Lower lobe of right lung (tissue), 2 donors: ENCODE data around the gene APLF. TPM values are rescaled to one million over a fixed set of nuclear protein-coding genes. Genes with fewer than 3 reads are reported as not detected.

Source experiments
- ATAC-seq, 2 donors: fragments of 200-7000 bp; cut with Tn5 transposase; one replicate each; pipeline ENCODE4 v1.9.1; 2020 to 2022; ENCODE audit warnings: mild to moderate bottlenecking in 2 of 2, moderate library complexity in 2 of 2
- DNase-seq: peaks from one replicate; pipeline ENCODE4 v3.0.0-alpha.2; 2020
- H3K27ac ChIP-seq: fragments of 200-600 bp; one replicate; pipeline ENCODE4 v1.8.0; 2022
- H3K27me3 ChIP-seq: fragments of 200-600 bp; one replicate; pipeline ENCODE4 v1.8.0; 2022; ENCODE audit warnings: low read depth
- H3K36me3 ChIP-seq: fragments of 200-600 bp; one replicate; pipeline ENCODE4 v1.8.0; 2022; ENCODE audit warnings: mild to moderate bottlenecking
- H3K4me1 ChIP-seq: fragments of 200-600 bp; one replicate; pipeline ENCODE4 v1.8.0; 2022
- H3K4me3 ChIP-seq: fragments of 200-600 bp; one replicate; pipeline ENCODE4 v1.8.0; 2022; ENCODE audit warnings: mild to moderate bottlenecking
- H3K9me3 ChIP-seq: fragments of 200-600 bp; one replicate; pipeline ENCODE4 v1.8.0; 2022
- intact Hi-C: fragments of 100-400 bp; cut with DNase I; formaldehyde crosslinking; loops from one replicate; pipeline ENCODE4 v1.11.0; 2022
- total RNA-seq: library from RNA; stranded (reverse); fragmentation: NEBNext Ultra II Directional; extraction: Animal tissue kit (Norgen Biotek cat#: 25700); gene quantifications from one replicate; pipeline ENCODE4 v1.2.1, GENCODE V29; 2021
- TF ChIP-seq, protein P1 (sequence below): fragments of 200-600 bp; IDR thresholded peaks from one replicate; pipeline ENCODE4 v1.8.0; 2022; ENCODE audit warnings: antibody characterized with exemption, mild to moderate bottlenecking
- donor health status: DM: no; HTN: yes; CAD: no; lungs with severe emphysema.

The APLF gene
- total RNA-seq, 1 donor from 2014 or later: 5.8 TPM

DNA sequence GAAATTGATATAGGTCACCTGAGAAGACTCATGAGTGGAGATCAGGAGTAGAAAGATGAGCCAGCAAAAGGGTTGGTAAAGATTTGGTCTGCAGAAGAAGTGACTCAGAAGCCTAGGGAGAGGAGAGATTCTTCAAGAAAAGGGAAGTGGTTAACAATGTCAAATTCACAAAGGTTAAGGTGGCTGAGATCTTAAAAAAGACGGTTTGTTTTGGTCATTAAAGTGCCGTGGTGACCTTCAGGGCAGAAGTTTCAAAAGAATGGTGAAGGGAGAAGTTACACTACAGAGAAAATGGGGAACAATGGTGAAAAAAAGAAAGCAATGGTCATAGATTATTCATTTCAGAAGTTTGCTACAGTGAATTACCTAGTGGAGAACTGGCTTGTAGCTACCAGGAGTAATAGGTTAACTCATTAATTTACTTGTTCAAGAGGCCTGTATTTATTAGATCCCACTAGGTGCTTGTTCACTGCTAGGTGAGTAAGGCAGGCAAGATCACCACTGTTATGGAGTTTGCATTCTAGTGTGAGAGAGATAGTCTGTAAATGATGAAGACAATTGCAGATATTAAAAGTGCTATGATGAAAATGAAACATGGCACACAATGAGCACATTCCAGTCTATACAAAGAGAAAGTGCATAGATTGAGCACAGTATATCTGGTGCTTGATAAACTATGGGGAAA, 43.3 kb upstream of the APLF start:
- Histone ChIP-seq H3K4me1 (peaks cover 38% of the 10 kb centered on the region), H3K27me3 (no peaks in the 10 kb centered on the region), H3K27ac (no peak overlapping the region), H3K9me3 (no peaks in the 10 kb centered on the region), H3K36me3 (no peaks in the 10 kb centered on the region), H3K4me3 (no peak overlapping the region)
- ATAC-seq (peak; percentile 28 to 52), DNase-seq (no peak)
- TF ChIP-seq, protein P1, sequence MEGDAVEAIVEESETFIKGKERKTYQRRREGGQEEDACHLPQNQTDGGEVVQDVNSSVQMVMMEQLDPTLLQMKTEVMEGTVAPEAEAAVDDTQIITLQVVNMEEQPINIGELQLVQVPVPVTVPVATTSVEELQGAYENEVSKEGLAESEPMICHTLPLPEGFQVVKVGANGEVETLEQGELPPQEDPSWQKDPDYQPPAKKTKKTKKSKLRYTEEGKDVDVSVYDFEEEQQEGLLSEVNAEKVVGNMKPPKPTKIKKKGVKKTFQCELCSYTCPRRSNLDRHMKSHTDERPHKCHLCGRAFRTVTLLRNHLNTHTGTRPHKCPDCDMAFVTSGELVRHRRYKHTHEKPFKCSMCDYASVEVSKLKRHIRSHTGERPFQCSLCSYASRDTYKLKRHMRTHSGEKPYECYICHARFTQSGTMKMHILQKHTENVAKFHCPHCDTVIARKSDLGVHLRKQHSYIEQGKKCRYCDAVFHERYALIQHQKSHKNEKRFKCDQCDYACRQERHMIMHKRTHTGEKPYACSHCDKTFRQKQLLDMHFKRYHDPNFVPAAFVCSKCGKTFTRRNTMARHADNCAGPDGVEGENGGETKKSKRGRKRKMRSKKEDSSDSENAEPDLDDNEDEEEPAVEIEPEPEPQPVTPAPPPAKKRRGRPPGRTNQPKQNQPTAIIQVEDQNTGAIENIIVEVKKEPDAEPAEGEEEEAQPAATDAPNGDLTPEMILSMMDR: no peak
- intact Hi-C loops: no loop called here

DNA sequence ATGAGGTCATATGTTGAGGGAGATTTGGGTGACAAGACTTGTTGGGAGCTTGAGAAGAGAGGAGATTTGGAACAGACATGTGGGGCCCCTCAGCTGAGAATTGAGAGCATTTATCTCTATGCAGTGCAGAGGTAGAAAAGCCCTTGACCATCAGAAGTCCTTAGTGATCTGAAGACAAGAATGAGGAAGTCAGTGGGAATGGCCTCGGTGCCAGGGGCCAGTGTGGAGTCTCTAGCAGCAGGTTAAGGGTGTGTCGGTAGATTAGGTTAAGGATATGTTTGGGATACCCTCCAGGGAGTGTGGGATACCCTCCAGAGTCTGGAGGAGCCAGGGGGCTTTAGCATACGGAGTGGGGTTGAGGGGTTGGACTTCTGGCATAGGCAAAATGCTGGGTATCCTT, 41.9 kb upstream of the APLF start:
- peaks cover 38% of the 10 kb centered on the region for H3K4me1 ChIP-seq
- H3K27ac ChIP-seq: no peak overlapping the region
- intact Hi-C loops: no loop called here

DNA sequence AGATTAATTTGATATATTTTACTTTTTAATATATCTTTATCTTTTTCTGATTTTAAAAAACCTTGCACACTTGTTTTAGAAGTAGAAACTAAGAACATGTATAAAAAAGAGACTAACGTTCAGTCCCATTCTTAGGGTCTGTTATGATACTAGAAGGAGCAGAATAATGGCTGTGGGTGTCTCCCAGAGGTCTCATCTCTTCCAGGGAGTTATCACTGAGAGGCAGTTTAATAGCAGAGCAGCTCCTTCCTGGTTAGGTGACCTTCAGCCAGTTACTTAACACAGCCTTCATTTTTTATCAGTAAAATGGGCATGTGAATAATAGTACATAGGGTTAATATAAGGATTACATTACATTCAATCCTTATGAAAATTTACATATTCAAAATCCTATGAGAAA, 40.9 kb upstream of the APLF start:
- no peak for DNase-seq
- H3K9me3 ChIP-seq: no peaks in the 10 kb centered on the region
- TF ChIP-seq, protein P1: no peak
- no peak overlapping the region for H3K4me3 ChIP-seq
- H3K27ac ChIP-seq: no peak overlapping the region
- peaks cover 38% of the 10 kb centered on the region for H3K4me1 ChIP-seq
- intact Hi-C loops: no loop called here
- no peaks in the 10 kb centered on the region for H3K36me3 ChIP-seq
- ATAC-seq: no peak
- H3K27me3 ChIP-seq: no peaks in the 10 kb centered on the region

More for the DNA sequence above, 41.9 kb upstream of the APLF start:
- ATAC-seq: no peak
- Histone ChIP-seq H3K4me3 (no peak overlapping the region), H3K36me3 (no peaks in the 10 kb centered on the region), H3K27me3 (no peaks in the 10 kb centered on the region), H3K9me3 (no peaks in the 10 kb centered on the region)
- no peak for DNase-seq
- TF ChIP-seq, protein P1: no peak

DNA sequence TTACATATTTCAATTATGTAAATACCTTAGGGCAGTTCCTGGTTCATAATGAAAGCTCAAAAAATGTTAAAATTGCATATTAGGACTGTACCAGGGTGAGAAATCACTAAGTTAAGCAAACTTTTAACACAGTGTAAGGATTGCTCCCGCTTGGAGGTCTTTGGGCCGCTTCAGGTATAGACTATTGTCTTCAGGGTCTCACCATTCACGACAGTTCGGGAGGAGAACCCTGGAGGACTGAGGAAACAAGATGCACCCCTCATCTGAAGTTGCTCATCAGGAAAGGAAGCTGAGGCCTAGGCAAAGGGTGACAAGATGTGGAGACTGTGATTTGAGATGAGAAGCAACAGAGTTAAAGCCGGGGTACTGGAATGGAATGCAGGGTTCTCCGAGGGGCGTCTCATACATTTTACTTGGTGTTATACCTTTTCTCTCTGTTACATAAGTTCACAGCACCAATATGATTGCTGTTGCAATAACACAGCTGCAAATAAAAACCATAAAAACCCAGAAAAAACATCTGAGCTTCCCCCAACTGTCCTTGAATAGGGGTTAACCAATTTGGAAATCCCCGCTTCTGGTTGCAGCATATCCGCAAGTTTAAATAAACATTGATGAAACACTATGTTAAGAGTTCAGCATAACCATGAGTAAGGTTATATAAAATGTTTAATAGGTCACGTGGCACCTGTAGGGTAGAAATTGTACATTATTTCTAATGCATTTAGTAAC, 40.4 kb upstream of the APLF start:
- ATAC-seq: peak in 1 of 2 donors; percentile 76
- DNase-seq: no peak
- Histone ChIP-seq H3K4me3 (no peak overlapping the region), H3K9me3 (no peaks in the 10 kb centered on the region), H3K27me3 (no peaks in the 10 kb centered on the region), H3K27ac (no peak overlapping the region), H3K36me3 (no peaks in the 10 kb centered on the region), H3K4me1 (peaks cover 38% of the 10 kb centered on the region)
- TF ChIP-seq, protein P1: no peak
- intact Hi-C loops: no loop called here

DNA sequence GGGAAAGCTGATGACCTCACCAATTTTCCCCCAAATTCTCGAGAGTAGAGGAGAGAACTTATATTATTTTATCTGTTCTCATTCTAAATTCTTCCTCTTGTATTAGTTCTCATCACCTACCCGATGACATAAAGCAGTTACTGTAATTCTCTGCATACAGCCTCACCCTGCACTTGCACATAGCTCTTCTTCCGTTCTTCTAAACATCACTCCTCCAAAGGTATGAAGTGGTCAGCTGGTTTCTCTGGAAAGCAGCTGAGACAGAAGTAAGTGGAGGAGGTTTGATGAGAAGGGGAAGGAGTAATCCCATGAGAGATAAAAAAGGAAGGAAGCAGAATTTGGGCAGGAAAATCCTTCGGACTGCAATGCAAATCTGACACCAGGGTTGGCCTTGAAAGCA, 39.3 kb upstream of the APLF start:
- intact Hi-C loops: no loop called here
- no peaks in the 10 kb centered on the region for H3K9me3 ChIP-seq
- TF ChIP-seq, protein P1: no peak
- H3K4me1 ChIP-seq: peaks cover 38% of the 10 kb centered on the region
- DNase-seq (no peak), ATAC-seq (no peak)
- no peak overlapping the region for H3K4me3 ChIP-seq
- H3K27me3 ChIP-seq: no peaks in the 10 kb centered on the region
- H3K27ac ChIP-seq: no peak overlapping the region
- no peaks in the 10 kb centered on the region for H3K36me3 ChIP-seq
